Peyer's patch (tissue), 4 donors: Measurements from ENCODE around the gene CX3CL1.

ENCODE experiments used
- POLR2A ChIP-seq, 2 donors: fragments of 450-650 bp; IDR thresholded peaks; one replicate each; pipeline ENCODE4 v1.5.1; 2017; ENCODE audit warnings: antibody characterized with exemption in 2 of 2, mild to moderate bottlenecking in 2 of 2, moderate library complexity in 2 of 2
- TF ChIP-seq, protein P1 (sequence below), 6 experiments: fragments of 450-650 bp in 4 of 6; fragments of 200-600 bp in 2 of 6; sonication (generic) in 1 of 6; IDR thresholded peaks; one replicate each; pipeline ENCODE4 v1.5.1; 2017 to 2019; ENCODE audit warnings: antibody characterized with exemption in 6 of 6, mild to moderate bottlenecking in 3 of 6, moderate library complexity in 1 of 6

GRCh38 chr16:57379579-57379978 lies 7.3 kb downstream of the CX3CL1 start:
- TF ChIP-seq, protein P1, sequence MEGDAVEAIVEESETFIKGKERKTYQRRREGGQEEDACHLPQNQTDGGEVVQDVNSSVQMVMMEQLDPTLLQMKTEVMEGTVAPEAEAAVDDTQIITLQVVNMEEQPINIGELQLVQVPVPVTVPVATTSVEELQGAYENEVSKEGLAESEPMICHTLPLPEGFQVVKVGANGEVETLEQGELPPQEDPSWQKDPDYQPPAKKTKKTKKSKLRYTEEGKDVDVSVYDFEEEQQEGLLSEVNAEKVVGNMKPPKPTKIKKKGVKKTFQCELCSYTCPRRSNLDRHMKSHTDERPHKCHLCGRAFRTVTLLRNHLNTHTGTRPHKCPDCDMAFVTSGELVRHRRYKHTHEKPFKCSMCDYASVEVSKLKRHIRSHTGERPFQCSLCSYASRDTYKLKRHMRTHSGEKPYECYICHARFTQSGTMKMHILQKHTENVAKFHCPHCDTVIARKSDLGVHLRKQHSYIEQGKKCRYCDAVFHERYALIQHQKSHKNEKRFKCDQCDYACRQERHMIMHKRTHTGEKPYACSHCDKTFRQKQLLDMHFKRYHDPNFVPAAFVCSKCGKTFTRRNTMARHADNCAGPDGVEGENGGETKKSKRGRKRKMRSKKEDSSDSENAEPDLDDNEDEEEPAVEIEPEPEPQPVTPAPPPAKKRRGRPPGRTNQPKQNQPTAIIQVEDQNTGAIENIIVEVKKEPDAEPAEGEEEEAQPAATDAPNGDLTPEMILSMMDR (IDR thresholded peaks at IDR 0.05) = no peak
- no peak for TF ChIP-seq POLR2A (IDR thresholded peaks at IDR 0.05)
